Stomach (tissue), 9 donors: ENCODE results near the gene MKKS. TPM values are rescaled to one million over a fixed set of nuclear protein-coding genes. Genes with fewer than 3 reads are reported as not detected.

Experiments used
- DNase-seq, 2 donors: peaks; one replicate each; pipeline versions ENCODE4 v3.0.0 to v3.0.0-alpha.2; 2013 to 2019
- H3K27ac ChIP-seq, 5 donors: fragments of 200-600 bp in 4 of 5; sonication (generic) in 4 of 5; one replicate each; pipeline ENCODE4 v1.5.1; 2013 to 2019; ENCODE audit warnings: mild to moderate bottlenecking in 1 of 5, moderate library complexity in 1 of 5
- H3K27me3 ChIP-seq, 3 donors: fragments of 200-600 bp; sonication (generic); one replicate each; pipeline ENCODE4 v1.5.1; 2017 to 2019; ENCODE audit warnings: mixed run types in 1 of 3
- H3K36me3 ChIP-seq, 4 donors: fragments of 200-600 bp; sonication (generic); 1 replicate in 3 of 4; 2 replicates in 1 of 4; pipeline ENCODE4 v1.5.1; 2016 to 2019
- H3K4me1 ChIP-seq, 4 donors: fragments of 200-600 bp; sonication (generic); one replicate each; pipeline ENCODE4 v1.5.1; 2016 to 2019
- H3K4me3 ChIP-seq, 4 donors: fragments of 200-600 bp; sonication (generic) in 3 of 4; one replicate each; pipeline ENCODE4 v1.5.1; 2016 to 2019; ENCODE audit warnings: mild to moderate bottlenecking in 1 of 4
- H3K9me3 ChIP-seq, 4 donors: fragments of 200-600 bp; sonication (generic); one replicate each; pipeline ENCODE4 v1.5.1; 2016 to 2019
- EP300 ChIP-seq: sonication (generic); formaldehyde crosslinking; IDR thresholded peaks from one replicate; pipeline ENCODE4 v1.6.1; 2017; ENCODE audit warnings: antibody characterized with exemption
- POLR2A ChIP-seq, 4 donors: fragments of 450-650 bp; IDR thresholded peaks; one replicate each; pipeline ENCODE4 v1.6.1; 2016; ENCODE audit warnings: antibody characterized with exemption in 4 of 4, control low read depth in 2 of 4, mild to moderate bottlenecking in 1 of 4, moderate library complexity in 1 of 4
- POLR2AphosphoS5 ChIP-seq, 3 donors: sonication (generic); formaldehyde crosslinking; IDR thresholded peaks; one replicate each; pipeline ENCODE4 v1.6.1; 2016; ENCODE audit warnings: antibody characterized with exemption in 3 of 3
- WGBS, 5 donors: extraction: QIAGEN DNeasy Blood & Tissue Kit in 3 of 5; methylation state at CpG; one replicate each; pipeline versions ENCODE4 v1.1.5 to v1.1.7; 2013 to 2018; 5-methylcytosine and 5-hydroxymethylcytosine counted together
- intact Hi-C: fragments of 100-400 bp; cut with DNase I; formaldehyde crosslinking; loops from one replicate; pipeline ENCODE4 v1.15.1; 2023; ENCODE audit warnings: low total_unique reads
- polyA plus RNA-seq, 3 donors: library from polyadenylated mRNA; stranded (reverse); fragments of 200-250 nt; gene quantifications; one replicate each; pipeline ENCODE4 v1.2.3, GENCODE V29; 2013
- total RNA-seq, 5 donors: library from RNA; depleted of rRNA; stranded (reverse); fragments of >200 nt; gene quantifications; one replicate each; pipeline versions ENCODE4 v1.1.0 to v1.2.3, GENCODE V29; 2014 to 2016
- TF ChIP-seq, protein P1 (sequence below), 7 experiments: fragments of 450-650 bp in 4 of 7; fragments of 200-600 bp in 3 of 7; sonication (generic) in 3 of 7; IDR thresholded peaks; one replicate each; pipeline ENCODE4 v1.5.1; 2016 to 2019; ENCODE audit warnings: antibody characterized with exemption in 7 of 7, control low read depth in 2 of 7, mild to moderate bottlenecking in 1 of 7
- donor health status: healthy with polysubstance abuse.
- donor health status: Bipolar disorder and iron deficiency.
- donor health status: healthy.

Gene MKKS
- total and polyA plus RNA-seq, 8 donors: 6.1 to 18.6 (median 12.3) TPM

DNA sequence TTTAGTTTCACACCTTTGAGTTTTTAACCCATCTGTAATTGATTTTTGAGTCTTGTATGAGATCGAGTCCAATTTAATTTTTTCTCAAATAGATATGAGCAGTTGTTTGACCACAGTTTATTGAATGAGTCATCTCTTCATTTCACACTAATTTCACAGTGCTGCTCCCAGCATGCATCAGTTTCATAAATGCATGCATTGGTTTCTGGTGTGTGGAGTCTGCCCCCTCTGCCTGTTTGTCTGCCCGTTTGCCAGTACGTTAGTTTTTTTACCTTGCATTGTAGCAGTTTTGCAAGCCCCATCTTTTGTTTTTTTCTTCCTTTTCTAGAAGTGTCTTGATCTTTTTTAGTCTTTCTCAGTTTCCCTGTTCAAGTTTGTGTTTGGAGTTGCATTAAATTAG lies 13.0 kb upstream of the MKKS start:
- Histone ChIP-seq H3K4me1 (peaks cover 0 to 15% (median 2%) of the 10 kb centered on the region in 4 donors), H3K4me3 (no peak overlapping the region), H3K36me3 (no peaks in the 10 kb centered on the region), H3K27ac (peak overlapping the region in 1 of 5 donors; percentile 26), H3K9me3 (no peaks in the 10 kb centered on the region), H3K27me3 (no peaks in the 10 kb centered on the region)
- intact Hi-C loops: no loop called here
- TF ChIP-seq POLR2AphosphoS5 (IDR thresholded peaks at IDR 0.05): peak in 1 of 3 donors; percentile 40
- TF ChIP-seq, protein P1, sequence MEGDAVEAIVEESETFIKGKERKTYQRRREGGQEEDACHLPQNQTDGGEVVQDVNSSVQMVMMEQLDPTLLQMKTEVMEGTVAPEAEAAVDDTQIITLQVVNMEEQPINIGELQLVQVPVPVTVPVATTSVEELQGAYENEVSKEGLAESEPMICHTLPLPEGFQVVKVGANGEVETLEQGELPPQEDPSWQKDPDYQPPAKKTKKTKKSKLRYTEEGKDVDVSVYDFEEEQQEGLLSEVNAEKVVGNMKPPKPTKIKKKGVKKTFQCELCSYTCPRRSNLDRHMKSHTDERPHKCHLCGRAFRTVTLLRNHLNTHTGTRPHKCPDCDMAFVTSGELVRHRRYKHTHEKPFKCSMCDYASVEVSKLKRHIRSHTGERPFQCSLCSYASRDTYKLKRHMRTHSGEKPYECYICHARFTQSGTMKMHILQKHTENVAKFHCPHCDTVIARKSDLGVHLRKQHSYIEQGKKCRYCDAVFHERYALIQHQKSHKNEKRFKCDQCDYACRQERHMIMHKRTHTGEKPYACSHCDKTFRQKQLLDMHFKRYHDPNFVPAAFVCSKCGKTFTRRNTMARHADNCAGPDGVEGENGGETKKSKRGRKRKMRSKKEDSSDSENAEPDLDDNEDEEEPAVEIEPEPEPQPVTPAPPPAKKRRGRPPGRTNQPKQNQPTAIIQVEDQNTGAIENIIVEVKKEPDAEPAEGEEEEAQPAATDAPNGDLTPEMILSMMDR (IDR thresholded peaks at IDR 0.05): no peak
- peak; percentile 30 to 61 for DNase-seq
- 15 to 27% (median 17%) methylated on average over 3 of the region's 3 CpGs for WGBS, 5 donors

DNA sequence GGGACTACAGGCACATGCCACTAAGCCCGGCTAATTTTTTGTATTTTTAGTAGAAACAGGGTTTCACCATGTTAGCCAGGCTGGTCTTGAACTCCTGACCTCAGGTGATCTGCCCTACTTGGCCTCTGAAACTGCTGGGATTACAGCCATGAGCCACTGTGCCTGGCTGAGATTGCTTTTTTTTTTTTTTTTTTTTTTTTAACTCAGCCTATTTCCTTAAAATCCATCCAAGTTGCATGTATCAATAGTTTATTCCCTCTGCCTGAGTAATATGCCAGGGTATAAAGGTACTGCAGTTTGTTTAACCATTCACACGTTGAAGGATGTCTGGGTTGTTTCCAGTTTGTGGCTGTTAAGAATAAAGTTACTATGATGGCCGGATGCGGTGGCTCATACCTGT lies 11.7 kb upstream of the MKKS start:
- WGBS, 5 donors: 75 to 86% (median 82%) methylated on average over 4 of the region's 4 CpGs
- Histone ChIP-seq H3K36me3 (no peaks in the 10 kb centered on the region), H3K4me3 (no peak overlapping the region), H3K27me3 (no peaks in the 10 kb centered on the region), H3K9me3 (no peaks in the 10 kb centered on the region), H3K4me1 (peaks cover 0 to 15% (median 2%) of the 10 kb centered on the region in 4 donors), H3K27ac (no peak overlapping the region)
- no peak for TF ChIP-seq EP300
- TF ChIP-seq POLR2AphosphoS5 (IDR thresholded peaks at IDR 0.05): no peak
- TF ChIP-seq POLR2A (IDR thresholded peaks at IDR 0.05): no peak
- TF ChIP-seq, protein P1 (IDR thresholded peaks at IDR 0.05): no peak
- intact Hi-C loops: no loop called here
- no peak for DNase-seq

DNA sequence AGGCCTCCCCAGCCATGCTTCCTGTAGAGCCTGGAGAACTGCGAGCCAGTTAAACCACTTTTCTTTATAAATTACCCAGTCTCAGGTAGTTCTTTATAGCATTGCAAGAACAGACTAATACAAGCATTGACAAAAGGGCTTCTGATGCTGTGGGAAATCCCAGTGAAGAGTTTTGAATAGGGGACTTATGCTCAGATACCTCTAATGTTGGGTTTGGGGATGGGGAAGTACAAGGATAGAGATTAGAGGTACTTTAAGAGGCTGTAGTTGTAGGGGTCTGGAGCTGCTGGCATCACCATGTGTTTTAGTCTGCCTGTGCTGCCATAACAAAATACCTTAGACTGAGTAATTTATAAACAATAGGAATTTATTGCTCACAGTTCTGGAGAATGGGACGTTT lies 9.9 kb upstream of the MKKS start:
- no peaks in the 10 kb centered on the region for H3K27me3 ChIP-seq
- H3K27ac ChIP-seq: no peak overlapping the region
- H3K9me3 ChIP-seq: no peaks in the 10 kb centered on the region
- no peak for TF ChIP-seq EP300
- no peak for TF ChIP-seq POLR2AphosphoS5 (IDR thresholded peaks at IDR 0.05)
- TF ChIP-seq, protein P1 (IDR thresholded peaks at IDR 0.05): no peak
- TF ChIP-seq POLR2A (IDR thresholded peaks at IDR 0.05): no peak
- H3K4me1 ChIP-seq: peaks cover 0 to 15% (median 2%) of the 10 kb centered on the region in 4 donors
- 73 to 92% (median 87%) methylated on average over 2 of the region's 2 CpGs for WGBS, 5 donors
- no peaks in the 10 kb centered on the region for H3K36me3 ChIP-seq
- intact Hi-C loops: no loop called here
- H3K4me3 ChIP-seq: no peak overlapping the region
- DNase-seq: no peak

DNA sequence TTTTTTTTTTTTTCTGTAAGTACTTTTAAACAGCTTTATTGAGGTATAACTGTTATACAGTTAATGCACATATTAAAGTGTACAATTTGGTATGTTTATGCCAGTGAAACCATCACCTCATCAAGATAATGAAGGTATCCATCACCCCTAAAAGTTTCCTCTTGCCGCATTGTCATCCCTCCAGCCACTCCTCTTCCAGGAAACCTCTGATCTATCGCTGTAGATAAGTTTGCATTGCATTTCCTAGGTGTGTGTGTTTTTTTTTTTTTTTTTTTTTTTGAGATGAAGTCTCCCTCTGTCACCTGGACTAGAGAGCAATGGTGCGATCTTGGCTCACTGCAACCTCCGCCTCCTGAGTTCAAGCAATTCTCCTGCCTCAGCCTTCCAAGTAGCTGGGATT lies 4.2 kb upstream of the MKKS start:
- Histone ChIP-seq H3K4me1 (peaks cover 1 to 15% (median 8%) of the 10 kb centered on the region in 4 donors), H3K27ac (no peak overlapping the region), H3K36me3 (no peaks in the 10 kb centered on the region), H3K27me3 (no peaks in the 10 kb centered on the region), H3K4me3 (no peak overlapping the region), H3K9me3 (no peaks in the 10 kb centered on the region)
- TF ChIP-seq POLR2A (IDR thresholded peaks at IDR 0.05) (no peak), EP300 (no peak)
- WGBS, 5 donors: 68 to 89% (median 82%) methylated on average over 4 of the region's 4 CpGs
- intact Hi-C loops: loop anchor here (10.0 kb wide), 1 partner anchor 463 kb away; no protein-coding TSS in a partner anchor
- DNase-seq: no peak

DNA sequence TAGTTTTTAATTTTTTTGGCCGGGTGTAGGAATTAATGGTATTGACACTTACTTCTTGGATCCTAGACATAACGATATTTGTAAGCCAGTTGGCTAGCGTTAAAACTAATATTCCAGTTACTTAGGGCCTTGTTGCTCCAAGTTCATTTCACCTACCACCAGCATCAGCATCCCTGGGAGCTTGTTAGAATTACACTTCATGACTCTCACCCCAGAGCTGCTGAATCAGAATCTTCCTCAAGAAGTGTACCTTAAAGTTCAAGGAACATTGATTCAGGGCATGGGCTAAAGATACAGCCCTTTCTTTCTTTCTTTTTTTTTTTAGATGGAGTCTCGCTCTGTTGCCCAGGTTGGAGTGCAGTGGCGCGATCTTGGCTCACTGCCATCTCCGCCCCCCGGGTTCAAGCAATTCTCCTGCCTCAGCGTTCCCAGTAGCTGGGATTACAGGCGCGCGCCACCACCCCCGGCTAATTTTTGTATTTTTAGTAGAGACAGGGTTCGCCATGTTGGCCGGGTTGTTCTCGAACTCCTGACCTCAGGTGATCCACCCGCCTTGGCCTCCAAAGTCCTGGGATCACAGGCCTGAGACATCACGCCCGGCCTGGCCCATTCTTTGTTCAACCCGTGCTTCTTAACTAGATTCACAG lies 2.2 kb upstream of the MKKS start:
- no peak for DNase-seq
- Histone ChIP-seq H3K4me1 (peaks cover 13 to 35% (median 26%) of the 10 kb centered on the region in 4 donors), H3K4me3 (peak overlapping the region in 2 of 4 donors; percentile 91 to 92), H3K27me3 (no peaks in the 10 kb centered on the region), H3K9me3 (no peaks in the 10 kb centered on the region), H3K27ac (no peak overlapping the region), H3K36me3 (no peaks in the 10 kb centered on the region)
- intact Hi-C loops: loop anchor here (10.0 kb wide), 1 partner anchor 461 kb away; no protein-coding TSS in a partner anchor
- TF ChIP-seq, protein P1 (IDR thresholded peaks at IDR 0.05): no peak
- no peak for TF ChIP-seq POLR2AphosphoS5 (IDR thresholded peaks at IDR 0.05)
- TF ChIP-seq EP300: no peak
- TF ChIP-seq POLR2A (IDR thresholded peaks at IDR 0.05): no peak
- WGBS, 5 donors: 95 to 96% (median 95%) methylated on average over 20 of the region's 20 CpGs
